GM18508 (cell line): ENCODE measurements around the gene SMPD4.
"Not testable (repeated sequence)": the region's sequence is repeated elsewhere in the genome, so short reads cannot be mapped to it uniquely, and the experiment has no call there.

Source experiments
- ATAC-seq: cut with Tn5 transposase; IDR thresholded peaks from one replicate; pipeline ENCODE4 v1.9.1; 2021; ENCODE audit warnings: moderate number of reproducible peaks; ENCODE audit not compliant: insufficient read depth, unreplicated experiment

Gene SMPD4

DNA sequence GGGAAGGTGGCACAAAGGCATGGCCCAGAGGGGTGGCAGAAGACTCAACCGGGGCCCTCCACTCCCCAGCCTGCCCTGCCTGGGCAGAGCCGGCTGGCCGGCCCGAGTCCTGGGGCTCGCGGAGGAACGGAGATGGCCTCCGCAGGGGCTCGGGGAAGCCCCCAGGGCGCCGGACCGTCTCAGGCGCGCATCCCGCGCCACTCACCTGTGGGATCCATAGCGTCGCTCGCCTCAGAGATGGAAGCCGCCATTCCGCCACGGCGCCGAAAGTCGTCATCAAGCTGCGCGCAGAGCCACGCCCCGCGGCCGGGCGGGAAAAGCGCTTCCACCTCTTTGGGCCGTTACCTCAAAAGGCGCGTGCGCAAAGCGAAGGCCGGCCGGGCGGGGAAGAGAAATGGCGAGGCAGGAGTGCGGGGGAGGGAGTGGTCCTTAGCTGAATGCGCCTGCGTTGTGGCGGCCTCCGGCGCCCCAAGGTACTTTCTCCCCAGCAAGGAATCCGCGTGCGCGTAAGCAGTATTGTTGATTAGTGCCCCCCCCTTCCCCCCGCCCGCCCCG, at the start of gene SMPD4:
Gene SMPD4 (minus strand): TSS at position 278 of the 555 bp plus-strand sequence. CDS start 5,010 bp downstream, outside the sequence.
- ATAC-seq: peak; percentile 40

DNA sequence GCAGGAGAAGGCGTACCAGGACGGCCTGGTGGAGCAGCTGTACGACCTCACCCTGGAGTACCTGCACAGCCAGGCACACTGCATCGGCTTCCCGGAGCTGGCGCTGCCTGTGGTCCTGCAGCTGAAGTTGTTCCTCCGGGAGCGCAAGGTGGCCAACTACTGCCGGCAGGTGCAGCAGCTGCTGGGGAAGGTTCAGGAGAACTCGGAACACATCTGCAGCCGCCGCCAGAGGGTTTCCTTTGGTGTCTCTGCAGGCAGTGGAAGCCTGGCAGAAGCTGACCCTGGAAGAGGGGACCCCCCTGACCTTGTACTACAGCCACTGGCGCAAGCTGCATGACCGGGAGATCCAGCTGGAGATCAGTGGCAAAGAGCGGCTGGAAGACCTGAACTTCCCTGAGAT, 49.5 kb upstream of the SMPD4 start:
- not testable (repeated sequence) for ATAC-seq

- ATAC-seq: not testable (repeated sequence)
These were observed 49.0 kb upstream of the SMPD4 start for GRCh38 chr2:130230376-130230775.

GRCh38 chr2:130229161-130229510, 47.7 kb upstream of the SMPD4 start:
- peak; percentile 71 for ATAC-seq

GRCh38 chr2:130228467-130229160, 47.2 kb upstream of the SMPD4 start:
- not testable (repeated sequence) for ATAC-seq

GRCh38 chr2:130228005-130228404, 46.6 kb upstream of the SMPD4 start:
- not testable (repeated sequence) for ATAC-seq

DNA sequence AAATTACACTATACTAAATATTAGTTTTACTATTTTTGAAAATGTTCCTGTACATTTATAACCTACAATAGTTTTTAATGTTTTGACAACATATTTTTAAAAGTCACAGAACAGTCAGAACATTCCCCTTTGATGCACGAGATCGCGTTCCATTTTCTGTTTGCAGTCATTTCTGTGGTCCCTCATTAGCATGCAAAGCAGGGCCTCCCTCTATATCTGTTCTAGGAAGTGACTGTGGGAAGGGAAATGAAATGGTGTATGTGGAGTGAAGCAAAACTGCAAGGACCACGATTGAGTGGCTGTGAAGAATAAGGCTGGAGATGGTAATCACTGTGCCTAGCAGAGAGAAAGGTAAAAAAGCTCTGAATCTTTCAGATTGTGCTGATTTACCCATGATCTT, 41.1 kb upstream of the SMPD4 start:
- peak; percentile 65 for ATAC-seq

DNA sequence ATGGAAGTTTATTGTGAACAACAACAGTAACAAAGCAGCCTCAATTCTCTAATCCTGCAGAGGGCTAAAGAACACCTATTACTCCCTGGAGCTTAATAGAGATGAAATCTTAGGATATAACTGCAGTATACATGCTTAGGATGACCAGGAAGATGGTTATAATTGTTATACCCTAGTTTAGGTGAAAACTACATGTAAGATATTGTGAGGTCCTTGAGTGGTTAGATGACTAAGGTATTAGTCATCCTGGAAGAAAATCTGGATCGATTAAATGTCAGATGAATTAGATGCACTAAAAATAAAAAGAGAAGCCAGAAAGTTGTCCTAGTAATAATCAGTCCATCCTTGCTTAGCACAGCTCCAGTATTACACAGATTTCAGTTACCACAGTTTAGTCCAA, 39.1 kb upstream of the SMPD4 start:
- ATAC-seq: not testable (repeated sequence)

DNA sequence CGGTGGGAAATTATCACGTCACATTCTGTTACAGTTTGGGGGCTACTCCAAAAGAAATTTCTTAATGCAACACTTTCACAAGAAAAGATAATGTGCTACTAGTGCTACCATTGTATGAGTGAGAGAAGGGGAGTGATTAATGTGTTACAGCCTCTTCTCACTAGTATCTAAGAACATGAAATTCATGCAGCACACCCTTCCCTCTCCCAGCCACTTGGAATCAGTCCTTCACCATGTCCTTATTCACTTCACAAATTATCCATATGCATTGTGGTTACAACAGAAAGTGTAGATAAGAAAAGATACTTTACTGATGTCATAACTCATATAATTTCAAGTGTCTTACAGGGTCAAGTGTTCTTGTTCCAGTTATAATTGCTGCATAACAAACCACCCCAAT, 37.7 kb upstream of the SMPD4 start:
- ATAC-seq: not testable (repeated sequence)

DNA sequence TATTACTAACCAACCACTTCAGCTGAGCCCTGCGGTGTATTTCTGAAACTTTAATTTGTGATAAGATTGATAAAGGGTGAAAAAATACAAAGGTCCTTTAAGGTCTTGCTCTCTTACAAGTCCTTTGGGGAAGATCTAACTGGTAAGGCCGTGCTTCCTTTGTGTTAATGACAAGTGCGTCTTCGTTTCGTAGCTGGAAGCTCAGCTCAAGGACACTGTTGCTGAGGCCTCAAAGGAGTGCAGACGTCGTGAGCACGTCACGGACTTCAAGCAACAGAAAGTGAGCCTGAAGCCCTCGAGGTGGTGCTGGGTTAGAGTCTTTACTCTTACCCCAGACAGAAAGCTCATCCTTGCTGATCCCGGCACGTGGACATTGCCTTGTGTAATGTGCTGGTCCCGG, 25.6 kb upstream of the SMPD4 start:
- ATAC-seq: not testable (repeated sequence)

- not testable (repeated sequence) for ATAC-seq
These were observed 21.7 kb upstream of the SMPD4 start for GRCh38 chr2:130203150-130203549.

- not testable (repeated sequence) for ATAC-seq
These were observed 21.1 kb upstream of the SMPD4 start for GRCh38 chr2:130202518-130202917.

- ATAC-seq: no peak
These were observed 16.9 kb upstream of the SMPD4 start, which contains the start of gene TUBA3E for GRCh38 chr2:130198343-130198742. TUBA3E (minus strand) TSS chr2:130198439; CDS start chr2:130198360, 79 bp downstream.

- not testable (repeated sequence) for ATAC-seq
These were observed 14.7 kb upstream of the SMPD4 start for GRCh38 chr2:130196052-130196451.

- not testable (repeated sequence) for ATAC-seq
These were observed 13.8 kb upstream of the SMPD4 start for GRCh38 chr2:130195089-130195635.

GRCh38 chr2:130193824-130194223, 12.4 kb upstream of the SMPD4 start:
- not testable (repeated sequence) for ATAC-seq

DNA sequence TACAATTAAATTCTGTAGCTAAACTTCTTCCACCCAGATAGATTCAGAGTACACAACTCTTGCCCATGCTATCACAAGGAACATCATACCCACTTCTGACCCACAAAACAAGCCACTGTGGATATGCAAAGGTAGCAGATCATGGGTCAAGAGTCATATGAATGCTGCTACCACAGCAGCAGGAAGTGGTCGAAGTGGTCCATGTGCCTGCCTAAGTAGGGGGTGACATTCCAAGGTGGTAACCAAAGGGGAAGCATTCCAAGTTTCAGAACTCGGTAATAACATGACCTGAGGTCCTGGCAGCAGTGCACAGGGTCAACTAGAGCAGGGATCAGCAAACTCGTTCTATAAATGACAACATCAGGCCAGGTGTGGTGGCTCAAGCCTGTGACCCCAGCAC, 11.0 kb upstream of the SMPD4 start:
- ATAC-seq: not testable (repeated sequence)

- not testable (repeated sequence) for ATAC-seq
These were observed 9.9 kb upstream of the SMPD4 start for GRCh38 chr2:130191319-130191718.

DNA sequence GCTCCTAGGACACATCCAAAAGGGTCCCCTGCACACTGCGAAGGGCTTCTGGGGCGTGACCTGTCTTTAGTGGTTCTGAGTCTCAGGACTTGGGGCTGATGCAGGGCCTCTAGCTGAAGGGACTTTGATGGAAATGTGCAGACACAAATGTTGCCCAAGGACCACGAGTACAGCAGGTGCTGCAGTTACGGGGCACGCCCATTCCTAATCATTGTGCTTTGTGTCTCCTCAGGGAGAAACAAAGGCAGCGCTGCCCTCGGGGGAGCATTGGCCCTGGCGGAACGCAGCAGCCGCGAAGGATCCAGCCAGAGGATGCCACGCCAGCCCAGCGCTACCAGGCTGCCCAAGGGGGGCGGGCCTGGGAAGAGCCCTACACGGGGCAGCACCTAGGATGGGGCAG, 8.8 kb upstream of the SMPD4 start:
- ATAC-seq: no peak

- not testable (repeated sequence) for ATAC-seq
These were observed 7.6 kb upstream of the SMPD4 start for GRCh38 chr2:130188958-130189357.
